Pancreas (tissue), 10 donors: ENCODE results near the gene LAMB1. TPM values are rescaled to one million over a fixed set of nuclear protein-coding genes. Genes with fewer than 3 reads are reported as not detected.

ENCODE experiments used
- ATAC-seq, 4 donors: fragments of 200-7000 bp; cut with Tn5 transposase; one replicate each; pipeline versions ENCODE4 v1.8.0 to v1.9.1; 2020; ENCODE audit warnings: mild to moderate bottlenecking in 4 of 4, moderate library complexity in 4 of 4
- DNase-seq, 6 donors: peaks; one replicate each; pipeline ENCODE4 v3.0.0-alpha.2; 2020
- FAIRE-seq: peaks from 2 replicates; lab custom pipeline; 2012; peaks lifted over from hg19 to GRCh38; lab: Jason Lieb, UNC
- H3K27ac ChIP-seq, 4 donors: fragments of 200-600 bp; sonication (generic); 1 replicate in 3 of 4; 2 replicates in 1 of 4; pipeline versions ENCODE4 v1.5.0 to v1.8.0; 2020
- H3K27me3 ChIP-seq, 4 donors: fragments of 200-600 bp; one replicate each; pipeline ENCODE4 v1.8.0; 2021
- H3K36me3 ChIP-seq, 3 donors: fragments of 200-600 bp; sonication (generic) in 1 of 3; one replicate each; pipeline versions ENCODE4 v1.5.0 to v1.8.0; 2020 to 2021
- H3K4me1 ChIP-seq, 3 donors: fragments of 200-600 bp; one replicate each; pipeline ENCODE4 v1.8.0; 2021
- H3K4me3 ChIP-seq, 4 donors: fragments of 200-600 bp; sonication (generic) in 2 of 4; one replicate each; pipeline versions ENCODE4 v1.5.0 to v1.8.0; 2020 to 2021
- H3K9me3 ChIP-seq, 4 donors: fragments of 200-600 bp; one replicate each; pipeline ENCODE4 v1.8.0; 2021
- CTCF ChIP-seq, 4 donors: fragments of 200-600 bp; sonication (generic) in 3 of 4; IDR thresholded peaks; one replicate each; pipeline versions ENCODE4 v1.5.0 to v1.8.0; 2021; ENCODE audit warnings: antibody characterized with exemption in 4 of 4
- WGBS, 2 donors: extraction: QIAGEN DNeasy Blood & Tissue Kit; methylation state at CpG; one replicate each; pipeline ENCODE4 v1.1.7; 2013; 5-methylcytosine and 5-hydroxymethylcytosine counted together
- intact Hi-C, 3 donors: fragments of 100-400 bp; cut with DNase I; formaldehyde crosslinking; loops; one replicate each; pipeline versions ENCODE4 v1.11.1 to v1.14.2; 2022
- polyA plus RNA-seq, 2 donors: library from polyadenylated mRNA; stranded (reverse); fragments of 200-250 nt; gene quantifications; one replicate each; pipeline ENCODE4 v1.2.3, GENCODE V29; 2013
- total RNA-seq, 6 donors: library from RNA; stranded (reverse); fragmentation: NEBNext Ultra II Directional in 4 of 6; extraction: Animal tissue kit (Norgen Biotek cat#: 25700) in 4 of 6; gene quantifications; one replicate each; pipeline versions ENCODE4 v1.2.1 to v1.2.4, GENCODE V29; 2021 to 2023
- donor health status: healthy with polysubstance abuse.
- donor health status: DM: no; HTN: no; CAD: no; lungs with moderate emphysema.
- donor health status: DM: no; HTN: no; CAD: no.
- donor health status: control.
- donor health status: control.
- donor health status: Bipolar disorder and iron deficiency.
- donor health status: DM: yes; HTN: yes; CAD: no.
- donor health status: DM: no; HTN: no; CAD: no.
- donor health status: DM: no; HTN: no; CAD: no.
- donor health status: DM: yes; HTN: yes; CAD: no.

The LAMB1 gene
- total and polyA plus RNA-seq, 8 donors, result 25.5 to 169 (median 106) TPM

- Histone ChIP-seq H3K36me3 (peaks cover 0 to 22% (median 18%) of the 10 kb centered on the region in 3 donors), H3K4me3 (no peak overlapping the region), H3K27me3 (no peaks in the 10 kb centered on the region), H3K4me1 (no peaks in the 10 kb centered on the region), H3K27ac (peak overlapping the region in 1 of 4 donors; percentile 43), H3K9me3 (no peaks in the 10 kb centered on the region)
- no peak for TF ChIP-seq CTCF (IDR thresholded peaks at IDR 0.05)
- ATAC-seq, result peak in 3 of 4 donors; percentile 33 to 62 (median 49)
- 88 to 89% methylated on average over 16 of the region's 16 CpGs for WGBS, 2 donors
- intact Hi-C loops, result no loop called here
- FAIRE-seq, result no peak
- DNase-seq, result no peak
Observed at GRCh38 chr7:107939573-107940489, 63.1 kb downstream of the LAMB1 start.

DNA sequence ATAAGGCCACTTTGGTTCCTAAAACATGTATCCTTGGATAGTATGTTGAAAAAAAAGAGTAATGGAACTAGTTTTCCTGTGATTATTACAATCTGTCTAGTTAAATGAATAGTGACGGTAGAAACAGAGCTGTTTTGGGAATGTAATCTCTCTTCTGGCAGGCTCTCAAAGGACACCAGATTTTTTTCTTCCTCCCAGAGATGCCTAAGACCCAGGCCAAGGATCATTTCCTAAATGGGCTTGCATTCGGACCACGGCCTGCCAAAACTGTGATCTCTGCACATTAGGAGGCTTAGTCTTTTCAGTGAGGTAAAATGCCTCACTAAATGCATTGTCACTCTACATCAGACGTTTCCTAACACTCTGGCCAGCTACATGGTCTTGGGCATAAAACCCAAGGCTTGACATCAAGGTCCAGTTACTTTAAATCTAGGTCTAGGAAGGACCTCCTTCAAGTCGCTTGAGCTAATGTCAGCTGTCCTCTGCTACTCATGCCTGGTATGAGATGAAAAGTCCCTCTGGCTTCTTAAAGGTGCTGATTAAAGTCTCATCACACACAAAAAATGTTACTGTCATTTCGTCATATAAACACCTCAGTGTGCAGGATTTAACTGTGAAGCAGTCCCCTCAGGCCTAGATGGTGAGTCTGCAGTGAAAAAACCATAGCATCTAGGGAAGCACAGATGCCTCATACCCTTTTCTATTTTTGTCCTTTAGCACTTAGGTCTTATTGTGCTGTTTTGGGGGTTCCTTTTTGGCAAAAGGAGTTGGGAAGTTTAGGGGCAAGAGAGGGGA, 64.3 kb downstream of the LAMB1 start:
- no peaks in the 10 kb centered on the region for H3K9me3 ChIP-seq
- ATAC-seq (peak in 2 of 4 donors; percentile 14 to 22), FAIRE-seq (peak; percentile 41), DNase-seq (no peak)
- H3K4me3 ChIP-seq, result no peak overlapping the region
- 84 to 93% methylated on average over 6 of the region's 6 CpGs for WGBS, 2 donors
- no peak overlapping the region for H3K27ac ChIP-seq
- H3K4me1 ChIP-seq, result no peaks in the 10 kb centered on the region
- H3K27me3 ChIP-seq, result no peaks in the 10 kb centered on the region
- intact Hi-C loops, result no loop called here
- peaks cover 0 to 17% (median 16%) of the 10 kb centered on the region in 3 donors for H3K36me3 ChIP-seq
- no peak for TF ChIP-seq CTCF (IDR thresholded peaks at IDR 0.05)

DNA sequence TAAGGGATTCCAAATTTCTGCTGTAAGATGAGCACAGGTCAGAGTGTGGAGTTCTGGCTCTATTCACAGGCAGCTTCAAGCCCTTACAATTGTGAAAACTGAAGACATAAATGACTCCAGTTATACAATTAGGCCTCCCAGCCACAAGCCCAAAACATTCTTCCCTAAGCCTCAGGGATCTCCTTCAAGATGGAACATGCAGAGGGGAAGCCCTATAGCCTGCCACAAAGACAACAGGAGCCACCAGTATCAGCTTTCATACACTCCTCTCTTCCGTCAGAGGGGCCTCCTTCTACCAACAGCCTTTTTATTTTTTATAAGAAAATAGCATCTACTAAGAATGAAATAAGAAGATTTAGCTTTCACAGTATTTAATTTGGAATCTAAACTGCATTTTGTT, 65.4 kb downstream of the LAMB1 start:
- H3K36me3 ChIP-seq, result peaks cover 0 to 13% (median 11%) of the 10 kb centered on the region in 3 donors
- no peak for FAIRE-seq

GRCh38 chr7:107936312-107936711, 66.6 kb downstream of the LAMB1 start:
- intact Hi-C loops, result no loop called here
- H3K36me3 ChIP-seq, result peaks cover 0 to 21% (median 5%) of the 10 kb centered on the region in 3 donors
- DNase-seq, result no peak
- no peak for FAIRE-seq
- no peaks in the 10 kb centered on the region for H3K27me3 ChIP-seq
- no peaks in the 10 kb centered on the region for H3K9me3 ChIP-seq
- no peak for ATAC-seq
- H3K4me3 ChIP-seq, result no peak overlapping the region
- TF ChIP-seq CTCF (IDR thresholded peaks at IDR 0.05), result no peak
- H3K27ac ChIP-seq, result no peak overlapping the region
- no peaks in the 10 kb centered on the region for H3K4me1 ChIP-seq
- 97 to 98% methylated on average over 2 of the region's 2 CpGs for WGBS, 2 donors

More for the DNA sequence above, 65.4 kb downstream of the LAMB1 start:
- no peak for TF ChIP-seq CTCF (IDR thresholded peaks at IDR 0.05)
- no peak overlapping the region for H3K4me3 ChIP-seq
- WGBS, 2 donors, result 92 to 94% methylated on average over 1 of the region's 1 CpG
- H3K27me3 ChIP-seq, result no peaks in the 10 kb centered on the region
- DNase-seq (no peak), ATAC-seq (no peak)
- H3K27ac ChIP-seq, result no peak overlapping the region
- intact Hi-C loops, result no loop called here
- H3K9me3 ChIP-seq, result no peaks in the 10 kb centered on the region
- H3K4me1 ChIP-seq, result no peaks in the 10 kb centered on the region
